GM12891 (cell line): Measurements from ENCODE around the gene PRDM16.

Experiments
- DNase-seq: peaks from one replicate; pipeline ENCODE4 v3.0.0; 2011; ENCODE audit warnings: low spot score; ENCODE audit not compliant: insufficient read length
- FAIRE-seq: peaks from 2 replicates; lab custom pipeline; 2011; peaks lifted over from hg19 to GRCh38; lab: Jason Lieb, UNC
- PAX5 ChIP-seq: IDR thresholded peaks from 2 replicates; pipeline ENCODE4 v1.6.1; 2011; ENCODE audit warnings: low read length, moderate library complexity, mild to moderate bottlenecking; ENCODE audit not compliant: insufficient read depth, severe bottlenecking
- POLR2A ChIP-seq: IDR thresholded peaks from 2 replicates; pipeline ENCODE4 v1.6.1; 2011; ENCODE audit warnings: low read depth, low read length, control low read depth
- POLR2AphosphoS5 ChIP-seq: IDR thresholded peaks from 2 replicates; pipeline ENCODE4 v1.6.1; 2011; ENCODE audit warnings: low read depth, low read length, control low read depth
- POU2F2 ChIP-seq: IDR thresholded peaks from 2 replicates; pipeline ENCODE4 v1.6.1; 2011; ENCODE audit warnings: low read depth, mild to moderate bottlenecking, control low read depth, low read length, moderate library complexity
- SPI1 ChIP-seq: IDR thresholded peaks from 2 replicates; pipeline ENCODE4 v1.6.1; 2011; ENCODE audit warnings: low read depth, low read length, control low read depth
- TAF1 ChIP-seq: IDR thresholded peaks from 2 replicates; pipeline ENCODE4 v1.6.1; 2011; ENCODE audit warnings: low read depth, low read length, control low read depth

PRDM16 gene

DNA sequence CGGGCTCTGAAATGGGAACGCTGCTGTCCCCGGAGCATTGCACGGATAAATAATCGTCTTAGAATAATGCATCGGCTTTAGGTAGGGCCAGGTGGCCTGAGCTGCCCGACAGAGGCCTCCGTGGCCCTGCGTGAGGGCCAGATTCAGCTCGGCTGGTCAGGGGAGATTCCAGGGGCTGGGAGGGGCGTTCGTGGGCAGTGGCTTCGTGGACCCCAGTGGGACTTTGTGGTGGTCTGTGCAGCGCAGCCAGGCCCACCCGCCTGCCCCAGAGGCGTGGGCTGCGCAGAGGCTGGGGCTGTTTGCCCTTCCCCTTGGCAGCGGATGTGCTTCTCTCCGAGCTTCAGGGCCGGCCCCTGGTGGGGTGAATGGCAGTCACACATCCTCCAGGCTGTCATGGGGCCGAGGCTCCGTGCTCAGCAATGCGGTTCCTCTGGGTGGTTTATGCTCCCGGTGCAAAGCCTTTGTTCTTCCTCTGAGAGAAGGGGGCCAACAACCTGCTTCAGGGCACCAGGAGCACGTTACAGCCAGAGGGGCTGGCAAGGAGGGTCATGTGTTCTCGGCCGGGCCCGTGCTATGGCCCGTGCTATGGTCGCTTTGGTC lies 104.5 kb downstream of the PRDM16 start:
- TF ChIP-seq SPI1 = no peak
- no peak for TF ChIP-seq POU2F2
- TF ChIP-seq TAF1 = no peak
- TF ChIP-seq POLR2A = no peak
- TF ChIP-seq POLR2AphosphoS5 = no peak
- no peak for TF ChIP-seq PAX5
- DNase-seq (no peak), FAIRE-seq (no peak)

- DNase-seq (no peak), FAIRE-seq (no peak)
- TF ChIP-seq POU2F2 = no peak
Measured at GRCh38 chr1:3174487-3175247, 105.7 kb downstream of the PRDM16 start.

DNA sequence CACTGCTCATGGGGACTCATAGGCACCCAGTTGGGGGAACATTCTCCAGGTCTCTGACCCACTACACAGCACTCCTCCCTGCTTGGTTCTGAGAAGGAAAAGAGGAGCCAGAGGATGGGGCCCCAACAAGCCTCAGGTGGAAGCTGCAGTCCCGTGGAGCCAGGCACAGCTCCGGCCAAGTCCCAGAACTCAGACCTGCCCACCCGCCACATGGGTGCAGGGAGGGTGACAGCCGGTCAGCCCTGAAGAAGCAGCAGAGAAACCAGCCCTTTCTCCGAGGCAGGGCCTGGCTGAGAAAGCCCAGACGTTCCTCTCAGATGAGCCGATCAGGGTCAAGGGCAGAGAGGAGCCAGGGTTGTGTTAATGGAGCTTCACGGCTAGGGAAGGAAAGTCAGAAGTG lies 106.5 kb downstream of the PRDM16 start:
- DNase-seq (no peak), FAIRE-seq (no peak)
- TF ChIP-seq POLR2AphosphoS5 = no peak
- TF ChIP-seq TAF1 = no peak

- no peak for DNase-seq
- no peak for FAIRE-seq
- TF ChIP-seq SPI1 (no peak), TAF1 (no peak), POU2F2 (no peak), POLR2A (no peak), PAX5 (no peak), POLR2AphosphoS5 (no peak)
Measured at GRCh38 chr1:3176028-3176427, 107.0 kb downstream of the PRDM16 start.

DNA sequence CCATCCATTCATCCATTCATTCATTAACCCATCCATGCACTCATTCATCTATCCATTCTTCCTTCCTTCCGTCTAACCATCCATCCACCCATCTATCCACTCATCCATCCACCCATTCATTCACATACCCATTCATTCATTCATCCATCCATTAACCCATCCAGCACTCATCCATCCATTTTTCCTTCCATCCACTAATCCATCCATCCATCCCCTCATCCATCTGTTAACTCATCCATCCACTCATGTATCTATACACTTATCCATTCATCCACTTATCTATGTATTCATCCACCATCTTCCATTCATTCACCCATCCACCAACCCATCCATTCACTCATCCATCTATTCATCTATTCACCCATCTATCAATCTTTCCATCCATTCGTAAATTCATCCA lies 107.8 kb downstream of the PRDM16 start:
- TF ChIP-seq PAX5 = no peak
- TF ChIP-seq POU2F2 = no peak
- no peak for TF ChIP-seq SPI1
- TF ChIP-seq POLR2A = no peak
- TF ChIP-seq TAF1 = no peak
- no peak for TF ChIP-seq POLR2AphosphoS5
- FAIRE-seq (no peak), DNase-seq (no peak)

- FAIRE-seq (no peak), DNase-seq (no peak)
- TF ChIP-seq POU2F2 (no peak), SPI1 (no peak), TAF1 (no peak), POLR2A (no peak), PAX5 (no peak), POLR2AphosphoS5 (no peak)
Measured at GRCh38 chr1:3178279-3178678, 109.3 kb downstream of the PRDM16 start.

DNA sequence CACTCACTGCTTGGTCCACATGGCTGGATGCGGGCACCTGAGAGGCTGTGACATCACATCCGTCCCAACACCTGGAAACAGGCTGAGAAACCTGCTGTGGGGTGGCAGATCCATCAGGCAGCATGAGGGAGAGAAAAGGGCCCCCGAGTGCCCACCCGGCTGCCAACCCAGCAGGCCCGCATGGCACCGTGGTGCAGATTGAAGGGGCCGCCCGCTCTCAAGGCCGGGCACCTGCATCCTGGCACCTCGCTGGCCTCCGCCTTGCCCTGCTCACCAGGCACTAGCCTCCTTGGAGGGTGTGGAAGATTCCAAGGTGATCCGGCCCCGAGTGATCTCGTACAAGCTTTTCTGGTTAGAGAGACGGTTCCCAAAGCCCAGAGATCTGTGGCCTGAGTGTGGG lies 110.5 kb downstream of the PRDM16 start:
- DNase-seq (no peak), FAIRE-seq (no peak)
- TF ChIP-seq TAF1 = no peak
- TF ChIP-seq SPI1 = no peak
- TF ChIP-seq PAX5 = no peak
- no peak for TF ChIP-seq POLR2AphosphoS5
- no peak for TF ChIP-seq POU2F2
- no peak for TF ChIP-seq POLR2A

DNA sequence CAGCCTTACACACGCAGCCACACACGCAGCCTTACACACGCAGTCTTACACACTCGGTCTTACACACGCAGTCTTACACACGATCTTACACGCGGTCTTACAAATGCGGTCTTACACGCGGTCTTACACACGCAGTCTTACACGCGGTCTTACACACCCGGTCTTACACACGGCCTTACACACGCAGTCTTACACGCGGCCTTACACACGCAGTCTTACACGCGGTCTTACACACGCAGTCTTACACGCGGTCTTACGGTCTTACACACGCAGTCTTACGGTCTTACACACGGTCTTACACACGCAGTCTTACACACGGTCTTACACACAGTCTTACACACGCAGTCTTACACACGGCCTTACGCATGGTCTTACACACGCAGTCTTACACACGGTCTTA lies 111.9 kb downstream of the PRDM16 start:
- FAIRE-seq (no peak), DNase-seq (no peak)
- TF ChIP-seq POLR2AphosphoS5 (no peak), TAF1 (no peak), PAX5 (no peak), POU2F2 (no peak), SPI1 (no peak), POLR2A (no peak)

DNA sequence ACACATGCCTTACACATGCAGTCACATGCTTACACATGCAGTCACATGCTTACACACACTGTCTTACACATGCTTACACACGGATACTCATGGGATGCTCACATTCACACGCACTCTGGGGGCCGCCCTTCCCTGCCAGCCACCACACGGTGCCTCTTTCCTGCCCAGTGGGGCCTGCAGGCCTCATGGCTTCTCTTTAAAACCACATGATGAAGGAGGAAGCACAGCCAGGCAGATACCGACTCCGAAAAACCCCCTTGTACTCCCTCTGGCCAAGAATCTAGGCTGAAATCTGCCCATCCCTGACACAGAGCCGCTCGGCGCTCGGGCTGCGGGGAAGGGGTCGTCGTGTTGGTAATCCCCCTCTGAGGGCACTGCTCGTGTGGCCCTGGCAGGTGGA lies 113.0 kb downstream of the PRDM16 start:
- FAIRE-seq = no peak
- TF ChIP-seq POLR2A (no peak), TAF1 (no peak), PAX5 (no peak), POU2F2 (no peak), SPI1 (no peak), POLR2AphosphoS5 (no peak)

GRCh38 chr1:3183411-3183810 lies 114.4 kb downstream of the PRDM16 start:
- DNase-seq = no peak
- FAIRE-seq = no peak
- TF ChIP-seq POLR2A (no peak), TAF1 (no peak), SPI1 (no peak), POU2F2 (no peak), POLR2AphosphoS5 (no peak), PAX5 (no peak)

More for the DNA sequence above, 113.0 kb downstream of the PRDM16 start:
- no peak for DNase-seq
